ENCODE measurements around the gene NGF. TPM values are rescaled to one million over a fixed set of nuclear protein-coding genes. Genes with fewer than 3 reads are reported as not detected.

The NGF gene
- total RNA-seq, 4 donors from 2014 or later: 2.8 to 4.0 (median 3.2) TPM; not detected in 1

DNA sequence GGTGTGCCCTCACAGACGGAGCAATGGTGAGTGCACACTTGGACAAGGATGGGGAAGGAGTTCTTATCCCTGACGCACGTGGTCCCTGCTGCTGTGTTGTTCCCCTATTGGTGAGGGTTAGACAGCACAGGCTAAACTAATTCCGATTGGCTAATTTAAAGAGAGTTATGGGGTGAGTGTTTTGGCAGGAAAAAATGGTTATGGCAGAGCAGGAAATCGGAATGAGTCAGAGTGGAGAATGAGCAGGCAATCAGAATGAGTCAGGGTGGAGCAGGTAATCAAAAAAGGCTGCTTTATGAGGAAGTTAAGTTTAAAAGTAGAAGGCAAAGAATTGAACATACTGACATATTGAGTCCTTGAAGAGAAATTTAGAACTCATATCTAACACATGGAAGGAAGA lies 100.5 kb downstream of the NGF start:
- no peak overlapping the region for H3K27ac ChIP-seq
- H3K4me3 ChIP-seq (replicated peaks in 1 of 3): no peak overlapping the region
- no peaks in the 10 kb centered on the region for H3K36me3 ChIP-seq
- TF ChIP-seq, protein P1, sequence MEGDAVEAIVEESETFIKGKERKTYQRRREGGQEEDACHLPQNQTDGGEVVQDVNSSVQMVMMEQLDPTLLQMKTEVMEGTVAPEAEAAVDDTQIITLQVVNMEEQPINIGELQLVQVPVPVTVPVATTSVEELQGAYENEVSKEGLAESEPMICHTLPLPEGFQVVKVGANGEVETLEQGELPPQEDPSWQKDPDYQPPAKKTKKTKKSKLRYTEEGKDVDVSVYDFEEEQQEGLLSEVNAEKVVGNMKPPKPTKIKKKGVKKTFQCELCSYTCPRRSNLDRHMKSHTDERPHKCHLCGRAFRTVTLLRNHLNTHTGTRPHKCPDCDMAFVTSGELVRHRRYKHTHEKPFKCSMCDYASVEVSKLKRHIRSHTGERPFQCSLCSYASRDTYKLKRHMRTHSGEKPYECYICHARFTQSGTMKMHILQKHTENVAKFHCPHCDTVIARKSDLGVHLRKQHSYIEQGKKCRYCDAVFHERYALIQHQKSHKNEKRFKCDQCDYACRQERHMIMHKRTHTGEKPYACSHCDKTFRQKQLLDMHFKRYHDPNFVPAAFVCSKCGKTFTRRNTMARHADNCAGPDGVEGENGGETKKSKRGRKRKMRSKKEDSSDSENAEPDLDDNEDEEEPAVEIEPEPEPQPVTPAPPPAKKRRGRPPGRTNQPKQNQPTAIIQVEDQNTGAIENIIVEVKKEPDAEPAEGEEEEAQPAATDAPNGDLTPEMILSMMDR (IDR thresholded peaks at IDR 0.05): no peak
- no peak for TF ChIP-seq POLR2A (IDR thresholded peaks at IDR 0.05)
- intact Hi-C loops (cut with DNase I): no loop called here
- no peak for DNase-seq
- no peaks in the 10 kb centered on the region for H3K27me3 ChIP-seq
- no peaks in the 10 kb centered on the region for H3K9me3 ChIP-seq
- no peaks in the 10 kb centered on the region for H3K4me1 ChIP-seq
- 90 to 95% methylated on average over 5 of the region's 5 CpGs for WGBS, 2 donors

DNA sequence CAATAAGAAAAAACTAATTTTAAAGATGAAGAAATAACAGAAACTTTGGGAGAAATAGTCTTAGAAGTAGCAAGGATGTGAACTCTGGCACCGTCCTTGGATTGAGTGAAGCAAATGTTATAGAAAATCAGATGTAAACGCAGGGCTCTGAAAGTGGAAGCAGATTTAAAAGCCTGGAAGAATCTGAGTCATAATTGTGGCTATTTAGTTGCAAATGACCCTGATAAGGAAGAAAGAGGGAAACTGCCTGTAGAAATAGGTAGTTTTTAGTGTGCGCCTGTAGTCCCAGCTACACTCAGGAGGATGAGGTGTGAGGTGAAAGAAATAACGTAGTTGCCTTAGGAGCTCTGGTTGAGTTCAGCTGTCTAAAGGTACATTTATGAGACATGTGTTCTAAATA lies 101.0 kb downstream of the NGF start:
- H3K36me3 ChIP-seq: no peaks in the 10 kb centered on the region
- no peak overlapping the region for H3K27ac ChIP-seq
- 93 to 97% methylated on average over 4 of the region's 4 CpGs for WGBS, 2 donors
- H3K27me3 ChIP-seq: no peaks in the 10 kb centered on the region
- TF ChIP-seq POLR2A (IDR thresholded peaks at IDR 0.05): no peak
- TF ChIP-seq, protein P1 (IDR thresholded peaks at IDR 0.05): no peak
- intact Hi-C loops (cut with DNase I): no loop called here
- H3K9me3 ChIP-seq: no peaks in the 10 kb centered on the region
- DNase-seq: no peak
- no peak overlapping the region for H3K4me3 ChIP-seq (replicated peaks in 1 of 3)
- H3K4me1 ChIP-seq: no peaks in the 10 kb centered on the region

Other genes with a start within 250 kb of the NGF start
- 1 to 10 TPM; 3.0 to 6.6 (median 4.6) TPM for gene TSPAN2, start 248.7 kb downstream of the NGF start, total RNA-seq

Measured in thyroid gland (tissue), 4 donors.